A549 (cell line): Measurements from ENCODE around the gene PLPP4.

Experiments
- CEBPB ChIP-seq, 2 experiments: fragments of >200 bp in 1 of 2; sonication (Bioruptor Twin) in 1 of 2; formaldehyde crosslinking in 1 of 2; IDR thresholded peaks; 2 replicates each; pipeline ENCODE4 v1.6.1; 2012 to 2016
- CHD2 ChIP-seq: fragments of 150-350 bp; IDR thresholded peaks from 2 replicates; pipeline ENCODE4 v1.6.1; 2014; ENCODE audit warnings: low read length; ENCODE audit not compliant: partially characterized antibody
- CTCF ChIP-seq: fragments of >200 bp; sonication (Bioruptor Twin); formaldehyde crosslinking; IDR thresholded peaks from 3 replicates; pipeline ENCODE4 v1.5.1; 2016
- ELK1 ChIP-seq: fragments of 150-350 bp; IDR thresholded peaks from 2 replicates; pipeline ENCODE4 v1.6.1; 2014; ENCODE audit warnings: low read depth, mild to moderate bottlenecking, low read length
- EP300 ChIP-seq, 2 experiments: fragments of >200 bp; sonication (Bioruptor Twin); formaldehyde crosslinking; IDR thresholded peaks; 2 replicates in 1 of 2; 3 replicates in 1 of 2; pipeline ENCODE4 v1.6.1; 2016 to 2017
- HOXB5 ChIP-seq: fragments of 250-450 bp; sonication (Bioruptor Pico); IDR thresholded peaks from 2 replicates; pipeline ENCODE4 v1.5.0; 2020; ENCODE audit warnings: mild to moderate bottlenecking, moderate library complexity
- KDM5A ChIP-seq: fragments of 200-600 bp; sonication (generic); IDR thresholded peaks from 2 replicates; pipeline ENCODE4 v1.6.1; 2016; ENCODE audit warnings: antibody characterized with exemption, mild to moderate bottlenecking
- POLR2A ChIP-seq: IDR thresholded peaks from 2 replicates; pipeline ENCODE4 v1.6.1; 2012; ENCODE audit warnings: mild to moderate bottlenecking, low read length
- RAD21 ChIP-seq, 2 experiments: fragments of >200 bp in 1 of 2; sonication (Bioruptor Twin) in 1 of 2; formaldehyde crosslinking in 1 of 2; IDR thresholded peaks in 1 of 2; conservative IDR thresholded peaks in 1 of 2; 2 replicates in 1 of 2; 3 replicates in 1 of 2; pipeline ENCODE4 v1.6.1; 2012 to 2018; ENCODE audit warnings: inconsistent platforms in 1 of 2
- RCOR1 ChIP-seq: fragments of 150-350 bp; IDR thresholded peaks from 2 replicates; pipeline ENCODE4 v1.6.1; 2014; ENCODE audit warnings: antibody characterized with exemption, low read length, low read depth
- RFX5 ChIP-seq: fragments of 450-650 bp; IDR thresholded peaks from 2 replicates; pipeline ENCODE4 v1.7.1; 2014; ENCODE audit warnings: antibody characterized with exemption, mild to moderate bottlenecking, moderate library complexity
- ZNF302 ChIP-seq: fragments of 250-450 bp; sonication (Bioruptor Pico); IDR thresholded peaks from 2 replicates; pipeline ENCODE4 v1.9.0; 2021; ENCODE audit warnings: inconsistent platforms, mild to moderate bottlenecking, moderate library complexity

- TF ChIP-seq POLR2A, result no peak
- no peak for TF ChIP-seq CTCF
- TF ChIP-seq ZNF302 (CRISPR knock-in tag), result no peak
- no peak for TF ChIP-seq HOXB5 (CRISPR knock-in tag)
- TF ChIP-seq ELK1, result no peak
- no peak for TF ChIP-seq RFX5
- no peak for TF ChIP-seq RAD21 (conservative IDR thresholded peaks at IDR 0.05 in 1 of 2, IDR thresholded peaks at IDR 0.05 in 1 of 2)
- no peak for TF ChIP-seq CHD2
- no peak for TF ChIP-seq RCOR1
- no peak for TF ChIP-seq CEBPB (IDR thresholded peaks at IDR 0.05)
- TF ChIP-seq KDM5A, result no peak
- no peak for TF ChIP-seq EP300 (IDR thresholded peaks at IDR 0.05)
Measured at GRCh38 chr10:120505056-120505455, 48.0 kb downstream of the PLPP4 start.
